SK-N-SH treated with all-trans-retinoic acid at 6 μM for 48 hours (cell line): Measurements from ENCODE around the gene DDT.

Experiments
- CREB5 ChIP-seq: fragments of 250-450 bp; sonication (Bioruptor Pico); IDR thresholded peaks from 2 replicates; pipeline ENCODE4 v1.5.1; 2020; ENCODE audit warnings: low read depth, mild to moderate bottlenecking, moderate library complexity
- OSR1 ChIP-seq: fragments of 250-450 bp; sonication (Bioruptor Pico); IDR thresholded peaks from 2 replicates; pipeline ENCODE4 v1.8.0; 2022; ENCODE audit warnings: moderate library complexity, mild to moderate bottlenecking, inconsistent platforms
- PATZ1 ChIP-seq: fragments of 250-450 bp; sonication (Bioruptor Pico); IDR thresholded peaks from 2 replicates; pipeline ENCODE4 v1.8.0; 2020; ENCODE audit warnings: mild to moderate bottlenecking, moderate library complexity, borderline replicate concordance
- RARB ChIP-seq: fragments of 250-450 bp; sonication (Bioruptor Pico); IDR thresholded peaks from 2 replicates; pipeline ENCODE4 v1.8.0; 2021; ENCODE audit warnings: mild to moderate bottlenecking, moderate library complexity
- SNAI2 ChIP-seq: fragments of 250-450 bp; sonication (Bioruptor Pico); IDR thresholded peaks from 2 replicates; pipeline ENCODE4 v1.5.0; 2020; ENCODE audit warnings: mild to moderate bottlenecking, moderate library complexity
- TCF4 ChIP-seq: fragments of 250-450 bp; sonication (Bioruptor Pico); IDR thresholded peaks from 2 replicates; pipeline ENCODE4 v1.8.0; 2021; ENCODE audit warnings: mild to moderate bottlenecking, moderate library complexity, borderline replicate concordance
- TOX ChIP-seq: fragments of 250-450 bp; sonication (Bioruptor Pico); IDR thresholded peaks from 2 replicates; pipeline ENCODE4 v1.8.0; 2021; ENCODE audit warnings: mild to moderate bottlenecking, moderate library complexity, borderline replicate concordance
- TSHZ2 ChIP-seq: fragments of 250-450 bp; sonication (Bioruptor Pico); IDR thresholded peaks from 2 replicates; pipeline ENCODE4 v1.5.0; 2020; ENCODE audit warnings: mild to moderate bottlenecking, moderate library complexity
- ZFP3 ChIP-seq: fragments of 250-450 bp; sonication (Bioruptor Pico); IDR thresholded peaks from 2 replicates; pipeline ENCODE4 v1.5.0; 2020; ENCODE audit warnings: mild to moderate bottlenecking, moderate library complexity
- ZFP30 ChIP-seq: fragments of 450-650 bp; formaldehyde crosslinking; IDR thresholded peaks from 2 replicates; pipeline ENCODE4 v1.5.0; 2022; ENCODE audit warnings: mild to moderate bottlenecking, moderate library complexity
- ZNF70 ChIP-seq: fragments of 450-650 bp; formaldehyde crosslinking; IDR thresholded peaks from 2 replicates; pipeline ENCODE4 v1.5.0; 2020; ENCODE audit warnings: mild to moderate bottlenecking, moderate library complexity

- no peak for TF ChIP-seq PATZ1 (CRISPR knock-in tag)
- TF ChIP-seq ZFP30 (CRISPR knock-in tag): no peak
- no peak for TF ChIP-seq TOX (CRISPR knock-in tag)
- no peak for TF ChIP-seq SNAI2 (CRISPR knock-in tag)
- TF ChIP-seq CREB5 (CRISPR knock-in tag): no peak
- no peak for TF ChIP-seq TSHZ2
- no peak for TF ChIP-seq TCF4 (CRISPR knock-in tag)
- TF ChIP-seq RARB: no peak
- TF ChIP-seq ZFP3 (CRISPR knock-in tag): no peak
- no peak for TF ChIP-seq ZNF70 (CRISPR knock-in tag)
- no peak for TF ChIP-seq OSR1
Observed at GRCh38 chr22:24009227-24010017, 35.2 kb upstream of the DDT start.
